HG02970 (cell line): ENCODE data around the gene ITIH4.

ENCODE experiments used
- ATAC-seq: cut with Tn5 transposase; IDR thresholded peaks from one replicate; pipeline ENCODE4 v1.9.1; 2021; ENCODE audit warnings: mild to moderate bottlenecking, moderate library complexity, moderate number of reproducible peaks; ENCODE audit not compliant: unreplicated experiment, low FRiP score

Gene ITIH4

DNA sequence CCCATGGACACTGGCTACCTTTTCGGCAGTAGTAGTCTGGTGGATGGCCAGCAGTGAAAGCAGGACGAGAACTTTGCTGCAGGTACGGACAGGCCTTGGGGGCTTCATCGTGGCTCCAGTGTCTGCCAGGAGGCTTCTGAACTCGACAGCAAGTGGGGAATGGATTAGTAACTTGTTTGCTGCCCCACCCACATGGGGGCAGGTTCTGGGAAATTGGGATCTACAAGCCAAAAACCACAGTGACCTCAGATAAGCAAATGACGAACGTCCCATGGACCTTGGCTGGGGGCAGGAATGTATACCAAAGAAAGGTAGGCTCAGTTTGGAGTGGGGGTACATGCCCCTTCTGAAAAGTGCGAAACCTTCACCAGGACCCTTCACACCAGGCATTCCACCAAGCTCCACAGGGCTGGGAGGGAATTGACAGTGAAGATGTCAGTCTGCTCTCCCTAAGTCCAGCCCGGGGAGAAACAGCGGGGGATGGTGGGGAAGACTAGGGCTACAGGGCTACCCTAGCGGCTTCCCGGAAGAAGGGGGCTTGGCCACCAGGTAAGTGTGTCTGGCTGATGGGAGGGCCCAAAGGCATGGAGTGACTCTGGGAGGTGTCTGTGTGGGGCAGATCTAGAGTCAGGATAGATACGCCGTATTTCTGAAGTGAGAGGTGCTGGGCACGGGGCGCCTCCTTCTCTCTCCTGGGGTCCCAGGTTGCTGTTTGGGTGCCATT lies at the start of gene ITIH4:
Gene ITIH4, minus strand, starts transcription at position 138 of the 724 bp plus-strand sequence. Its CDS starts 30 bp downstream, at position 108.
- ATAC-seq: no peak

DNA sequence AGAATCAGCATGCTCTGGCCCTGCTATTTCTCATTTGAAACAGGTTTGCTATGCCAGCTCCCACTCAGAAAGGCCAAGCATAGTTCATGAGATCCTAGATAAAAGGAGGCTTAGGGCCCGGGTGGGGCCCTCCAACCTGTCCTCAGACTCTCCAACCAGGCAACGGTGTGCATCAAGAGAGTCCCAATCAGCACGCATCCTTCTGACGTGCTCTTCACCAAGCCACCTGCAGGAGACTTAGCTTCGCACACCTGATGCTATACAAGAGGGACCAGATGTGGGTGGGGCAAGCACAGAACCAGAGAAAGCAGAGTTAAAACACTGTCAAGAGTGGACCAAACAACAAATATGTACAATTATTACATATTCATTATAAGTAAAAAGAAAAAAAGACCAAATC lies 49.6 kb upstream of the ITIH4 start:
- ATAC-seq: no peak

DNA sequence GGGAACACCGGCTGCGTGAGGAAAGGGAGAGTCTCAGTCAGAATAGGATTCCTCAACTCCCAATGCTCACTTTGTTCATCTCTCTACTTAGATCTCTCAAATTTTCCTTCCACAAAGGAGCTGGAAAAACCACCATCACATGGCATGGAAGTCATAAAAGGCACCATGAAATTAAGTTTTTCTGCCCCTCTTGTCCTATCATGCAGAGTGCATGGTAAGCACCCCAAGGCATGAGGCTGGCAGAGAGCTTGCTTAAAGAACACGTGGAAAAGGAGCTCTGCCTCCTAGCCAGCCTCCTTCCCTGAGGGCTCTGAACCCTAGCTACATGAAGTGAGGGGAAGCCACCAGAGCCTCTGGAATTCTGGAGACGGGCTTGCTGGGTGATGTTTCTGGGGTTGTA lies 49.1 kb upstream of the ITIH4 start:
- no peak for ATAC-seq

DNA sequence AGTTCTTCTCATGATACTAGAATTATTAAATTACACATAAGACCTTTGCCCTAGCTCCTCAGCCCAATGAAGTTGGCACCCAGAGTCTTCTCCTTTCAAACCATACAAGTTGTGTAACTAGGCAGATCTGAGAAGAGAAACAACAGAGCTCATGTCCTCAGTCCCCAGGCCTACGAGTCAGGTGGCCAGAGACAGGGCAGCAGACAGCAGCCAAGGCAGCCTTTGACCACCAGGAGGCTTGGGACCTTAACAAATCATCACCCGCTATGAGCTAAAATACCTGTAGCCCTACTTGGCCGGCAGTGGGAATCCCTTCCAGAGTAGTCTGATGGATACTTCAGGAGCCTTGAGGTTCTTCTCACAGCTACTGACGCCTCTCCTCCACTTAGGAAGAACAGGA lies 48.6 kb upstream of the ITIH4 start:
- no peak for ATAC-seq

DNA sequence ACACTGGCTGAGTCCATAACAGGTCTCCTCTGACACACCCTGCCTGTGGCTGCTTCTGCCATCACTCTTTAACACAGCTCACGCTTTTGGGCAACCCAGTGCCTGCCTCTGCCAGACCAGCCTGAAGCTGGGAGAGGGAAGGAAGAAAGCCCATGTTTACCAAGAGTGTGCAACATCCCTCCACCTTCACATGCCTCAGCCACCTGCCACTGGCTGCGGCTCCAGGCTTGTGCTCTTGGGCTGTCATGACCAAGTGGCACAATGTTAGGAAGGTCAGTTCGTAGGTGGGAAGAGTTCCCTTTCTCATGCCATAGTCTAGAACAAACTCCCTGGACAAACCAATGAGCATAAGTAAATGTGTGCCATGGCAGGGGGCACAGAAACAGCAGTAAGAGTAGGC lies 46.6 kb upstream of the ITIH4 start:
- ATAC-seq: no peak

DNA sequence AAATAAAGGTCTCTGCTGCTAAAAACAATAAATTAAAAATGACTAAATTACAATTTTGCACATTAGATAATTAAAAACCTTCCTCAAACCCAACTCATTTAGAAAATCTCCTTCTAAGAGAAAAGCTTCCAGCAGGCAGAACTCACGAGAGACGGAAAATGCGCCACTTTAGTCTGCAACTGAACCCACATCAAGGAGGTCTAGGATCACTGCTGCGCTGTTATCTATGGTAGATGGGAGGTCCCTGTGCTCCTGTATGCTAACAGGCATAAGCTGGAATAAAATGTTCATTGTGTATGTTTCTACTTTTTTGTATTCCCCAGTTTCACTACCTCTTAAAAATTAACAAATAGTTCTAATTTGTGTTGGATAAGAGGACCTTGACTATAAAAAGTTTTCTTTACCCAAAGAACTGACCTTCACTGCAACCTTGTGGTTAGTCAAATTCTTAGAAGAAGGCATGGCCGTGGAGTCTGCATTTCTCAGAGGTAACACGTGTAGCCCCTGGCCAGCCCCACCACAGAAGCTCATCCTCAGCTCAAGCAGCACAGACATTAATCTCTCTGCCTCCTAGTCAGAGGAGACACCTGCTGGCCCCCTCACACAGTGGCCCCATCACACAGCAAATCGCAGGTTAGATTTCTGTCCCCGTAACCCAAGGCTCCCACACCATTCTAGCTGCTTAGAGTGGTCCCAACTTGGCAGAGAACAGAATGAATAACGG lies 44.6 kb upstream of the ITIH4 start:
- ATAC-seq: no peak

DNA sequence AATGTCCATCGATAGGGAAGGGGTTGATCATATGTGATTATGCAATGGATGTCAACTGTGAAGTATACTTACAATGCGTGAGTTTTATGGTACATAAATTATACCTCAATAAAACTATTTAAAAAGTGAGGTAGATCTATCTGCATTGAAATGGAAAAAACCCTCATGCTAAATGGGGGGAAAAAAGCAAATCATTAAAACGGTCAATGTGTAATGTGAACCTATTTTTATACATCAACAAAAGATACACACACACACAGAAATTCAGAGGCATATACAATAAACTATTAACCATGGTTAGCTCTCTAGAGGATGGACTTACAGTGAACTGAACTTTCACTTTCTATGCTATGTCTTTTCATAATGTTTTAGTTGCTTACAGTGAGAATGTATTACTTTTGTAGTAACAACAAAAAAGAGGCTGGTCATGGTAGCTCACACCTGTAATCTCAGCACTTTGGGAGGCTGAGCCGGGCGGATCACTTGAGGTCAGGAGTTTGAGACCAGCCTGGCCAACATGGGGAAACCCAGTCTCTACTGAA lies 43.8 kb upstream of the ITIH4 start:
- no peak for ATAC-seq

DNA sequence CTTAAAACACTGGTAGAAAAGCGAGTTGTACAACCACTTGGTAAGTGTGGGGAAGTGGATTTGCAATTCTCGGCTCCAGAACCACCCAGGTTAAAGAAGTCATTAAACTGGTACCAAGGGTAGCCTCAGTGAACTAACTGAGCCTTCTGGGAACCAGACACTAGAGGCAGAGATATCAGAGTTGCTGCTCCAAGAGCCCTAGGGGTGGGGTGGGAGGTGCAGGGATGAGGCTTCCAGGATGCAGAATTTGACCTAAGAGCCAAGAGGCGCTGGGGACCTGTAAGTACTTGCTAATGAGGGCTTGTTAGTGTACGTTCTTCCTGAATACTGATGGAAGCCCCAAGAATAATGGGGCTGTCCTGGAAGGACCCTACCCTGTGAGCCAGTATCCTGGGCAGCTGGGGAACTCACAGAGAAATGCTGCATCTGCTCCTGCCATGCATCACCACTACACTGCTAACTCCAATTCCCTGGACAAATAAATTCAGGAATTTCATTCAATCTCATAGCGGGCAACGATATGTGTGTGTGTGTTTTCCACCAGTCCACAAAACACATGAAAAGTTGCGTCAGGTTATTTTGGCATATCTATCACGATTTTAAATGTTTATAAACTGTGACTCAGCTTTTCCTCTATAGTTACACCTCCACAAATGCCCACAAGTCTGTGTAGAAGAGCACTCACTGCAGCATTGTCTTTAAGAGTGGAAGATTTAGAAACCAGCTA lies 43.1 kb upstream of the ITIH4 start:
- no peak for ATAC-seq

DNA sequence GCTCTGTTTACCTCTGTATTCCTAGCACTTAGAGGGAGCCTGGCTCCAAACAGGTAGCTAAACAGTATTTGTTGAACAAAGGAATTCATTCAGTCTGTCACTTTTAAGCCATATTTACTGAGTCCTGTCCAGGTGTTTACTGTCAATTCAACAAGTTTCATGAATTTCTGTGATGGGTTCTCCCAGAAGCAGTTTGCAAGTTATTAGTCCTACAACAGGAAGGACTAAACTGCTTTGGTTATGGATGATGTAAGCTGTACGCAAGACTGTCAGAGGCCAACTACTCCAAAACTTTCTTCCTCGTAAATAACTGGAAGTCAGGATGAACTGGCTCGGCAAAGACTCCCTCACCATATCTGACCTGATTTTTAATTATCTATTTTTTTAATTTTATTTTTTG lies 41.8 kb upstream of the ITIH4 start:
- ATAC-seq: no peak

DNA sequence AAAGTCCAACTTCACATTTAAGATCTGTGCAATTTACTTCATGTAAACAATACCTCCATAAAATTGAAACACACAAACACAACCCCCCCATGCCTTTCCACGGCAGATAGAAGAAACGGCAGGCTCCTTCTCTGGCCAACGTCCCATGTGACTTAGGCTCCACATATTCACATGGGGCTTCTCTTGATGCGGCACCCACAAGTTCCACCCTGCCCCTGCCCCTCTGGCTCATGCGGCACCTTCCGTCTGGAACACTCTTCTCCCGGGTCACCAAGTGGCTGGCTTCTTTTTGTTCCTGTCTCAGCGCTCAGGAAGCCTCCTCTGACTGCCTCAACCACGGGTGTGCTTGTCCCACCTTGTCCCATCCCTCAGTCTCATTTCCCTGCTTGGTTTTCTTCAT lies 41.3 kb upstream of the ITIH4 start:
- ATAC-seq: no peak

DNA sequence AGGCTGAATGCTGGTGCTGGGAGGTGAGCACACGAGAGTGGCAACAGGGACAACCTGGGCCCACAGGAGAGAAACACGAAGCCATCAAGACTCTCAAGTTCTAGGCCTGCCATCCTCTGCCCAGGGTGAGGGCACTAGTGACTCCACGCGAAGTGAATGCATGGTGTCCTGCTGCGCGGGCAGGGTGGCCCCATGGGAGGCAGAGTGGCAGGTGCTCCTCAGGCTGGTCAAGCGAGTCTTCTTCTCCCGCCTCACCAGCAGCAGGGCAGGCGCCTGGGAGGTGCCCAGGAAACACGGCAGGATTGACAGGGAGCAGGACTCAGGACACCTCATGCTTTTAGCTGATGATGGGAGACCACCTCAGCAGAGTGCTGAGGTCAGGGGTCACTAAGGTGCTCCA lies 40.0 kb upstream of the ITIH4 start:
- no peak for ATAC-seq

DNA sequence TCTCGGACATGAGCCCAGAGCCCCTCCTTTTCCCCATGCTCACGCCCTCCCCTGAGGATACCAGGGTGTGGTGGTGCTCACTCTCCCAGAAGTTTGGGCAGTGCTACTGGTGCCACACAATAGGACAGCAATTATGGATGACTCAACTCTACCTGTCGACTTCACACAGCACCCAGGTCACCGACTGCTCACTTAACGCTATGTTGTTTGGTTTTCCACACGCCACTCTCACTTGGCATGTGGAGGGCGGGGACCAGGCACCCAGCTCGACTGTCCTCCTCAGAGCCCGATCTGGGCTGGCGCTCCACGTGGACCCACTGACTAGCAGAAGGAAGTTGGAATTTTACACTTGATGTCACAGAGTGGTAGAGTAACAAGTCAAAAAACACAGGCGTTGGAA lies 36.0 kb upstream of the ITIH4 start:
- ATAC-seq: no peak

DNA sequence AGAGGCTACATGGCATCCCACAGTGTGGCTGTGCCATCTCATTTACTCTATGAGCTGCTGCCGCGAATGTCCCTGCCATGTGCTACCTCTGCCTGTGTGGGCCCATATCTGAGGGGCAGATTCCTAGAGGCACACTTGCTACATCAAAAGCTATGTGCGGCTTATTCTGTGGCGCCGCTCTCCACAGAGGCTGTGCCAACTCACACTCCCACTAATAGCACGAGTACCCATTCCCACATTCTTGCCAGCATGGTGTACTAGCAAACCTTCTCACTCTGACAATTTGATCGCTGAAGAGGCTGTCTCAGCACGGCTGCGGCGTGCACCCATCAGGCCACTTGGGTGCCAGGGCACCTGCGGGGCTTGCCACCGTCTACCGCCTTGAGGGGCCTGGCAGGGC lies 35.5 kb upstream of the ITIH4 start:
- no peak for ATAC-seq

DNA sequence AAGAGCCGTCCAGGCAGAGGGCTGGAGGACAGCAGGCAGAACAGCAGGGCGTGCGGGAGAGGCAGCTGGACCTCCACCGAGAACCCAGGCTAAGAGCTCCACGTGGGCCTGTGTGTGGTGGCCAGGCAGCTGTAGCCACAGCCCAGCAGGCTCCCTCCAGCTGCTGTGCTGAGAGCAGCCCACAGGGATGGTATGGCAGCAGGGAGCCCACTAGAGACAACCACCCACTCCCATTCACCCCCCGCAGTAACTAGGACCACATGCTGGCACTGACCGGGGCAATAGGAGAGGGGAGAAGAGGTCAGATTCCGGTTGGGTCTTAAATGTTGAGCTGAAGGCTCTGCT lies 29.9 kb upstream of the ITIH4 start:
- no peak for ATAC-seq

DNA sequence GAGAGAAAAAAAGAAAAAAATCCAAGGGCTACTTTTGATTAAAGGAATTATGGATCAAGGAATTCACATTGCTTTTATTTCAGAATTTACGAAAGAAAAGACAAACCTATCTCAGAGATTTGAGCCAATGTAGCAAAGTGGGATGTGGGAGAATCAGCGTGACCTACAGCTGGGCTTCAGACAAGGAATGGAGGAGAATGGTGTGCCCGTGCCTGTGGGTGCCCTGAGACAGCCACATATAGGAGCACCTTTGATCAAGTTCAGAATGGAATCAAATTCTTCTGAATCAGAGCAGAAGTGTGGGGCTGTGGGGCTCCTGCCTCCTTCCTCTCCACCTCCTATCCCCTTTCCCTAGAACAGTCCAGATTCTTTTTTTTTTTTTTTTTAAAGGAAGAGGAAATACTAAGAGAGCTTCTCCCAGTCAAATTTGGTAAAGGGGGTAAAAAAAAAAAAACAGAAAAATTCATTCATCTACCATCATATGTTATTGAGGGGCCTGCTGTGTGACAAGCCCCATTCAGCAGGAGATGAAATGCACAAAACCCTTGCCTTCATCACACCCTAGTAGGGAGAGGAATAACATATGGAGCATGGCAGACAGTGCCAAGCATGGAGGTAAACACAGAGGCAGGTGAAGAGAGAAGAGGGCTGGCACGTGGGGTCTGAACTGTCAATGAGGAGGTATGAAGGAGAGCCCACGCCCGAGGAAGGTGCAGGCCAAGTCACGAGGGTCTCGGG lies 29.4 kb upstream of the ITIH4 start:
- no peak for ATAC-seq

DNA sequence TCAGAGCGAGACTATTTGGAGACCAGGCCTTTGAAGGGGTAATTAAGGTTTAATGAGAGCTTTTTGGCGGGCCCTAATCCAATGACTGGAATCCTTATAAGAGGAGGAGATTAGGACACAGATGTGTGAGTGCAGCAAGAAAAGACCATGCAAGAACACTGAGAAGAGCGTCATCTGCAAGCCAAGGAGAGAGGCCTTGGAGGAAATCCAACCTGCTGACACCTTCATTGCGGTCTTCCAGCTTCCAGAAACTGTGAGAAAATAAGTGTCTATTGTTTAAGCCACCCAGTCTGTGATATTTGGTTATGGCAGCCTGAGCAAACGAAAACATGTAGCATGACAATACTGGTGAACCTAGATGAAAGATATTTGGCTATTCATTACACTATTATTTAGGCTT lies 27.4 kb upstream of the ITIH4 start:
- ATAC-seq: no peak

DNA sequence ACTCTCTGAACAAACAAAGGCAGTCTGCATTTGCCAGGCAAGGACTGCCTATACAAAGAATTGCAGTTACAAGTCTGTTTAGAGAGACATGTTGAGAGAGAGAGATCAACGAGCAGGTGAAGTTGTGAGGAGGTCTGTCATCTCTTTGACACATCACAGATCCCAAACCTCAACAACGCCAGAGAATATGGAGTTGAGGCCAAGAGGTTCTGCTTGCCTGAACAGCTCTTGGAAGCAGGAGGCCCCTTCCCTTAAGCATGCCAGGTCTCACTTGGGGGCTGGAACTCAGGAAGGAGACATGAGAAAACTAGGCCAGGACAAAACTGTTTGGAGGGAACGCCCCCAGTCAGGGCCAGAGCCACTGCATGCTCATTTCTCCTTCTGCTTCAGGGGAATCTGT lies 26.7 kb upstream of the ITIH4 start:
- no peak for ATAC-seq

DNA sequence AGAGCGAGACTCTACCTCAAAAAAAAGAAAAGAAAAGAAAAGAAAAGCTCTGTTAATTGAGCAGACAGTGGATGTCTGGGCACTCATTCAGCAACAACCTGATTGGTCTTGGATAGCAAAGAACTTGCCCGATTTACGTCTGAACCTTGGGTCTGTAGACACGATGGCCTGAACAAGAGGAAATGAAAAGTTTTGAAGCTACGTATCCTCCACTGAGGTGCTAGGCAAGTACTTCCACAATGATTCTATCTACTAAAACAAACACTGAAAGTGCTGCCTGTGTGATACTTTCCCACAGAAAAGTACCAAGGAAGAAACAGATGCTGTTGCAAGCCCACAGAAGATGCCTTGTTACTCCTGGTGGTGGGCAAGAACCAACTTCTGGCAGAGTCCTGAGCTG lies 26.2 kb upstream of the ITIH4 start:
- ATAC-seq: no peak

DNA sequence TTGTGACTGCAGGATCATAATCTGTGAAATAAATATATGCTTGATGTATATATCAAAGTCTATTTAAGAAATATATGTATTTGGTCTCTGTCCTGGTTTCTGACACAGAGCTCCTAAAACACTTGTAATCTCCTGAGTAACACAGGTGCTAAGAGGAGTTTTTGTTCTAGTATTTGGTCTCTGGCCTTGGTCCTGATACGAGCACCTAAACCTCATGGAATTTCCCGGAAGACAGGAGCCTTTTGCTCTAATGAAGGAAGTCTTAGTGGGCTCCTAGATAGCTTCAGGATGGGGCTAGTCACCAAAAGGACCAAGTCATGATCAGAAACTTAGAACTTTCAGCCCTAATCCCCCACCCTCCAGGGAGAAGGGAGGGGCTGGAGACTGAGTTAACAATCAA lies 23.5 kb upstream of the ITIH4 start:
- ATAC-seq: no peak

DNA sequence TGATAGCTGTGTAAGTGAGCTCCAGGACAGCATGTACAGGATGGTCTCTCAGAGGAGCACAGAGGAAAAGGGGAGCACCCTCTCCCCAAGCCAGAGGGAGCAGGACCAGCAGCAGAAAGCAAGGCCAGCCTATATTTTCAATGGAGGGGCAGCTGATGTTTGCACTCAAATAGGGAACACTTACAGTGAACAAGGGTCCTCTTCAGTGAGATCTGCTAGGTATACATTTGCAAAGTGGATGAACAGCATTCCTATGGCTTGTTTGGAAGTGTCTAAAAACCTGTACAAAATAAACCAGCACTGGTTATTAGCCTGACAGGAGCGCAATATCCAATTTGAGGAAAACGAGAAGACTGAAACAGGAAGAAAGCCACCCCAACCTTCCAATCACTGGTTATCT lies 21.9 kb upstream of the ITIH4 start:
- no peak for ATAC-seq

DNA sequence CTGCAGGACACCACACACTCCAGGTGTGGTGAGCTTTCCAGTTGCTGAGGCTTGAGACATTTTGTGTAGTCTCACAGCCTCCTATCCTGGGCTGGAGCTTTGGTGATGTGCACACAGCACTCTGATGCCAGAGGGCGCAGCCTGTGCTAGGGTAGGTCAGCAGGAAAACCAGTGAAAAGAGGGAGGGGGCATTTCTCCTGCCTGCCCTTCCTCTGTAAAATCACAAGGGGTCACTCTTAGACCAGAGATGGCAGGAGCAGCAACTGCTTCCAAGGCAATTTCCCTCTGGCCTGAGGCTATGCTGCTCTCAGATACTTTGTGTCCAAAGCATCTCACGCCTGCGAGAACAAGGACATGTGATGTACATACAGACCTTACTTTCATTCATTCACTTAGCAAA lies 20.9 kb upstream of the ITIH4 start:
- no peak for ATAC-seq
